Measurements from ENCODE around the gene TRIM59.

Gene TRIM59

GRCh38 chr3:160399125-160400029, 50.2 kb downstream of the TRIM59 start, which contains the start of the genes IFT80 and SMC4:
TSS of gene IFT80 (minus strand) at chr3:160399225. CDS start at chr3:160384600, 14,625 bp downstream.
TSS of gene SMC4 (plus strand) at chr3:160399650. CDS start at chr3:160400827, 1,177 bp downstream.
- peak within 1 kb of the TSS; percentile 98 for H3K27ac ChIP-seq (replicated peaks)
- H3K4me3 ChIP-seq (replicated peaks; ENCODE audit: insufficient read depth, low read length) = peak within 1 kb of the TSS; percentile 52
- no peaks in the 10 kb centered on the region for H3K27me3 ChIP-seq (ENCODE audit: insufficient read depth, poor library complexity, severe bottlenecking)
- TF ChIP-seq SPI1 (IDR thresholded peaks at IDR 0.05; ENCODE audit: borderline replicate concordance, low read depth) (no peak), POLR2AphosphoS5 (IDR thresholded peaks at IDR 0.05; ENCODE audit: low read depth) (peak; percentile 72; the same call in 1 of the 2 replicates)
- DNase-seq (ENCODE audit: low read depth in 1 of 2, low spot score in 1 of 2) = peak; percentile 88 to 96

DNA sequence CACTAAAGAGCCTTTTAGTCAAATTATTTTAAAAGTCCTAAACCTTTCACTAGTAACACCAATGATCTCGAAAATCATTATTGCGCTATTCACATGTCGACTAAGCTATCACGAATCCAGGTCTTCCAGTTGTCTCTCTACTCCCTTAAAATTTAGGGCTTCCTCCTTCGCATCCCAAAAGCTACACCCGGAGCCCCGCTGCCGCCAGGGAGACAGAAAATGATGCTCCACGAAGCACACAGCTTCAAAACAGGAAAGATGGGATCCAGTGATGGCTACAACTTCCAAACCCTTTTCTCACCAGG, 50.8 kb downstream of the TRIM59 start:
- Histone ChIP-seq H3K27ac (replicated peaks) (peak overlapping the region; percentile 98), H3K27me3 (ENCODE audit: insufficient read depth, poor library complexity, severe bottlenecking) (no peaks in the 10 kb centered on the region), H3K4me3 (replicated peaks; ENCODE audit: insufficient read depth, low read length) (peak overlapping the region; percentile 52)
- TF ChIP-seq POLR2AphosphoS5 (IDR thresholded peaks at IDR 0.05; ENCODE audit: low read depth) = no peak
- TF ChIP-seq GABPA (IDR thresholded peaks at IDR 0.05; ENCODE audit: low read depth) = no peak
- TF ChIP-seq, protein P1, sequence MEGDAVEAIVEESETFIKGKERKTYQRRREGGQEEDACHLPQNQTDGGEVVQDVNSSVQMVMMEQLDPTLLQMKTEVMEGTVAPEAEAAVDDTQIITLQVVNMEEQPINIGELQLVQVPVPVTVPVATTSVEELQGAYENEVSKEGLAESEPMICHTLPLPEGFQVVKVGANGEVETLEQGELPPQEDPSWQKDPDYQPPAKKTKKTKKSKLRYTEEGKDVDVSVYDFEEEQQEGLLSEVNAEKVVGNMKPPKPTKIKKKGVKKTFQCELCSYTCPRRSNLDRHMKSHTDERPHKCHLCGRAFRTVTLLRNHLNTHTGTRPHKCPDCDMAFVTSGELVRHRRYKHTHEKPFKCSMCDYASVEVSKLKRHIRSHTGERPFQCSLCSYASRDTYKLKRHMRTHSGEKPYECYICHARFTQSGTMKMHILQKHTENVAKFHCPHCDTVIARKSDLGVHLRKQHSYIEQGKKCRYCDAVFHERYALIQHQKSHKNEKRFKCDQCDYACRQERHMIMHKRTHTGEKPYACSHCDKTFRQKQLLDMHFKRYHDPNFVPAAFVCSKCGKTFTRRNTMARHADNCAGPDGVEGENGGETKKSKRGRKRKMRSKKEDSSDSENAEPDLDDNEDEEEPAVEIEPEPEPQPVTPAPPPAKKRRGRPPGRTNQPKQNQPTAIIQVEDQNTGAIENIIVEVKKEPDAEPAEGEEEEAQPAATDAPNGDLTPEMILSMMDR (IDR thresholded peaks at IDR 0.05; ENCODE audit: insufficient read depth, low read length) = no peak
- TF ChIP-seq REST (IDR thresholded peaks at IDR 0.05; ENCODE audit: insufficient replicate concordance, low read depth) = no peak
- peak in 1 of 2 experiments; percentile 23 for DNase-seq (ENCODE audit: low read depth in 1 of 2, low spot score in 1 of 2)

DNA sequence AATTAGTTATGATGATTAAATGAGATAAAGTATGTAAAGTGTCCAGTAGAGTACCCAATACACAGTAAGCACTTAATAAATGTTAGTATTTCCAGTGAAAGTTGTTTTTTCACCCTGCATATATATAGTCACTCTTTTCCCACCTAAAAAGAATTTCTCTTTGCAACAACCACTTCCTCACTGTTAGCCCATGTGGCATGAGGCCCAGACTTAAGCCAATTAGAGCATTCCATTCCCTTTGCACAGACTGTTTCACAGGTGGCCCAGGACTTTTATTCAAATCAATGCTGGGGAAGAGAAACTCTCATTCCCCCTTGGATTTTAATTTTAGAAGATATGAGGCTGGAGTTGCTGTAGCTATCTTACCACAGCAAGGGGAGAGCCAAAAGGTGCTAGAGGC, 54.3 kb downstream of the TRIM59 start:
- DNase-seq (ENCODE audit: low read depth in 1 of 2, low spot score in 1 of 2) = peak in 1 of 2 experiments; percentile 30
- no peak overlapping the region for H3K4me3 ChIP-seq (replicated peaks; ENCODE audit: insufficient read depth, low read length)

GRCh38 chr3:160394009-160394392, 55.6 kb downstream of the TRIM59 start:
- no peak overlapping the region for H3K27ac ChIP-seq (replicated peaks)
- DNase-seq (ENCODE audit: low read depth in 1 of 2, low spot score in 1 of 2) = no peak

More for the DNA sequence above, 54.3 kb downstream of the TRIM59 start:
- TF ChIP-seq SPI1 (IDR thresholded peaks at IDR 0.05; ENCODE audit: borderline replicate concordance, low read depth) = peak; percentile 80
- no peak for TF ChIP-seq POLR2AphosphoS5 (IDR thresholded peaks at IDR 0.05; ENCODE audit: low read depth)
- Histone ChIP-seq H3K27ac (replicated peaks) (no peak overlapping the region), H3K27me3 (ENCODE audit: insufficient read depth, poor library complexity, severe bottlenecking) (no peaks in the 10 kb centered on the region)

More at GRCh38 chr3:160394009-160394392, 55.6 kb downstream of the TRIM59 start:
- TF ChIP-seq REST (IDR thresholded peaks at IDR 0.05; ENCODE audit: insufficient replicate concordance, low read depth) (no peak), SPI1 (IDR thresholded peaks at IDR 0.05; ENCODE audit: borderline replicate concordance, low read depth) (no peak), POLR2AphosphoS5 (IDR thresholded peaks at IDR 0.05; ENCODE audit: low read depth) (no peak), GABPA (IDR thresholded peaks at IDR 0.05; ENCODE audit: low read depth) (no peak)
- TF ChIP-seq, protein P1 (IDR thresholded peaks at IDR 0.05; ENCODE audit: insufficient read depth, low read length) = no peak
- Histone ChIP-seq H3K4me3 (replicated peaks; ENCODE audit: insufficient read depth, low read length) (no peak overlapping the region), H3K27me3 (ENCODE audit: insufficient read depth, poor library complexity, severe bottlenecking) (no peaks in the 10 kb centered on the region)
